GM12878 (cell line): ENCODE data around the gene AKAP13.

Experiments
- IKZF2 ChIP-seq, 2 experiments: fragments of 450-650 bp; IDR thresholded peaks; 2 replicates each; pipeline ENCODE4 v1.6.1; 2017; ENCODE audit warnings: mild to moderate bottlenecking in 2 of 2, moderate library complexity in 2 of 2
- TCF7 ChIP-seq: IDR thresholded peaks from 2 replicates; pipeline ENCODE4 v1.6.1; 2014; ENCODE audit warnings: antibody characterized with exemption, borderline replicate concordance
- ZNF217 ChIP-seq: fragments of 450-650 bp; IDR thresholded peaks from 2 replicates; pipeline ENCODE4 v1.6.1; 2017; ENCODE audit warnings: antibody characterized with exemption, mild to moderate bottlenecking

GRCh38 chr15:85636351-85636750 lies 255.9 kb downstream of the AKAP13 start:
- no peak for TF ChIP-seq ZNF217
- TF ChIP-seq IKZF2 (IDR thresholded peaks at IDR 0.05), result no peak
- TF ChIP-seq TCF7, result no peak
